NOMO-1 treated with dmso at 0.1 percent for 144 hours (cell line): ENCODE measurements around the gene NFKBIA.
"Not testable (repeated sequence)": the region's sequence is repeated elsewhere in the genome, so short reads cannot be mapped to it uniquely, and the experiment has no call there.

ENCODE experiments used
- DNase-seq: peaks from one replicate; lab custom pipeline; 2025; ENCODE audit not compliant: unreplicated experiment; lab: John Stamatoyannopoulos, UW

NFKBIA gene

DNA sequence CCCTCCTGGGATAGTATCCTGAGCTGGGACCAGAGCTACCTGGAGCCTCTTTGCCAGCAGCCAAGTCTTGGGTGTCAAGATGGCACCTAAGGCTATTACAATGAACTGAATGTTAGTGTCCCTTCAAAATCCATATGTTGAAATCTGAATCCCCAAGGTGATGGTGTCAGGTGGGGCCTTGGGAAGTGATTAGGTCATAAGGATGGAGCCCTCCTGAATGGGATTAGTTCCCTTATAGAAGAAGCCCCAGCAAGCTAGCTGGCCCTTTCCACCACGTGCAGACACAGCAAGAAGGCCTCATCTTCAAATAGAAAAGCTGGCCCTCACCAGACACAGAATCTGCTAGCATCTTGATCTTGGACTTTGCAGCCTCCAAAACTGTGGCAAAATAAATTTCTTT is 12.4 kb downstream of the NFKBIA start:
- no peak for DNase-seq

DNA sequence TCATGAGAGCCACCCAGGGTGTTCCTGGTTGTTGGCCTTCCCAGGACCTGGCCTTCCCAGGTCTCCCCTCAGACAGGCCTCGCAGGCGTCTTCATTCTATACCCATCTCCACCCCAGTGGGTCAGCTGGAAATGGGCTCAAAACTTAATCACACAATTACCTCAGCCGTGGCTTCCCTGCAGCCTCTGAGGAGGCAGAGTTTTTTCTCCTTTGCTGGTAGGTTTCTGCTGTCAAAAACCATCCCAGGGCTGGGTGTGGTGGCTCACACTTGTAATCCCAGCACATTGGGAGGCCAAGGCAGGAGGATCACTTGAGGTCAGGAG is 13.2 kb downstream of the NFKBIA start:
- no peak for DNase-seq

- DNase-seq: no peak
Measured at GRCh38 chr14:35390577-35391387, 13.8 kb downstream of the NFKBIA start.

- DNase-seq: no peak
Measured at GRCh38 chr14:35389315-35389667, 15.3 kb downstream of the NFKBIA start.

- no peak for DNase-seq
Measured at GRCh38 chr14:35388656-35389314, 15.8 kb downstream of the NFKBIA start.

GRCh38 chr14:35387713-35388579 is 16.6 kb downstream of the NFKBIA start:
- DNase-seq: no peak

GRCh38 chr14:35387219-35387618 is 17.3 kb downstream of the NFKBIA start:
- DNase-seq: no peak

- no peak for DNase-seq
Measured at GRCh38 chr14:35386673-35387125, 17.9 kb downstream of the NFKBIA start.

GRCh38 chr14:35385042-35385839 is 19.3 kb downstream of the NFKBIA start:
- DNase-seq: no peak

DNA sequence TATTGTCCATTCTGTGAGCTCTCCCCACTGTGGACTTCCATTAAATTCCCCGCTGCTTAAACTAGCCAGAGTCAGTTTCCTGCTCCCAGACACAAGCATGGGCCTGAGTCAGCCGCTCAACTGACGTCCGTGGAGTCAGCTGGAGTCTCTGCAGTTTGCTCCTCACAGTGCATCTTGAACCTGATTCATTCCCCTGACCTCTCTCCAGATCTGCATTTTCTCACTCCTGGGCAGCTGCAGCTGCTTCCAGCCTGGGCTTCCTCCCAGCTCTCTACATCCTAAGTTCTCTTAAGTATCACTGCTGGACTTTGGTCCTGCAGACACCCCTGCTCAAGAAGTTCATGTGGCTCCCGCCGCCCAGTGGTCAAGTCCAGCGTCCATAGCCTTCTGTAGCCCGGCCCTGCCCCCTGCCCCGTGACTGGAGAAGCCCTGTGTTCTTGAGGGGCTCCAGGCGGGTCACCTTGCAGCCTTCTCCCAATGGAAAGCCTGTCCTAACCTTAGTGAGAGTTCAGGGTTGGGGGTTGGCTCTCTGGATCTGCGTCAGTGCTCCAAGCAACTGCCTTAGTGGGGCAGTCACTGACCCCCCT is 20.0 kb downstream of the NFKBIA start:
- no peak for DNase-seq

- no peak for DNase-seq
Measured at GRCh38 chr14:35383569-35384454, 20.7 kb downstream of the NFKBIA start.

DNA sequence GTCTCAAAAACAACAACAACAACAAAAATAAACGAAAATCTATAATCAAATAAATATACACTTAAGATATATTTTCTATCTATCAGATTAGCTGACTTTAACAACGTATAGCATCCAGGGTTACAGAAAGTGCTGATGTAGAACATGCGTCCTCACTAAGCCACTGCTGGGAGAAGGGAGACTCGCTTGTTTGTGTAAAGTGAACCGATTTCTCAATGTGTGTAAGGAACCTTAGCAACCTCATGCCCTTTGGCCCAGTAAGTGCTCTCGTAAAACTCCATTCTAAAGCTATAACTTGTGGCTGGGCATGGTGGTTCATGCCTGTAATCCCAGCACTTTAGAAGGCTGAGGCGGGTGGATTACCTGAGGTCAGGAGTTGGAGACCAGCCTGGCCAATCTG is 23.8 kb downstream of the NFKBIA start:
- DNase-seq: no peak

DNA sequence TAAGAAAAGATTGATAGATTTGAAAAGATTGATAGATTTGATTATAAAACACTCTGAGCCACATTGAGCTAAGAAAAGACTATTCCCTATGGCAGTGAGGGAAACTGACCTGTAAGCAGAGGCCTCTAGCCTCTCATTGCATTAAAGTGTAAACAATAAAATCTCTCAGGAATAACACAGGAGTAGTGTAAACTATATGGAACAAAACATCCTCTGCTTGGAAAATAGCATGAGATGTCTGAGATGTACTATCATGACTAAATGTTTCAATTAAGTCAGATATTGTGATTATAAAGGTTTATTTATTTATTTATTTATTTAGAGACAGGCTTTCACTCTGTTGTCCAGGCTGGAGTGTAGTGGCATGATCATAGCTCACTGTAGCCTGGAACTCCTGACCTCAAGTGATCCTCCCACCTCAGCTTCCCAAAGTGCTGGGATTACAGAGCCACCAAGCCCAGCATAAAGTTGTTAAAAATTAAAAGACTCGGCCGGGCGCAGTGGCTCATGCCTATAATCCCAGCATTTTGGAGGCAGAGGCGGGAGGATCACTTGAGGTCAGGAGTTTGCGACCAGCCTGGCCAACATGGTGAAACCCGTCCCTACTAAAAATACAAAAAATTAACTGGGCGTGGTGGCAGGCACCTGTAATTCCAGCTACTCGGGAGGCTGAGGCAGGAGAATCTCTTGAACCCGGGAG is 25.2 kb downstream of the NFKBIA start:
- DNase-seq: not testable (repeated sequence)

GRCh38 chr14:35378425-35379233 is 25.9 kb downstream of the NFKBIA start:
- no peak for DNase-seq

- no peak for DNase-seq
Measured at GRCh38 chr14:35375558-35376025, 29.0 kb downstream of the NFKBIA start.

DNA sequence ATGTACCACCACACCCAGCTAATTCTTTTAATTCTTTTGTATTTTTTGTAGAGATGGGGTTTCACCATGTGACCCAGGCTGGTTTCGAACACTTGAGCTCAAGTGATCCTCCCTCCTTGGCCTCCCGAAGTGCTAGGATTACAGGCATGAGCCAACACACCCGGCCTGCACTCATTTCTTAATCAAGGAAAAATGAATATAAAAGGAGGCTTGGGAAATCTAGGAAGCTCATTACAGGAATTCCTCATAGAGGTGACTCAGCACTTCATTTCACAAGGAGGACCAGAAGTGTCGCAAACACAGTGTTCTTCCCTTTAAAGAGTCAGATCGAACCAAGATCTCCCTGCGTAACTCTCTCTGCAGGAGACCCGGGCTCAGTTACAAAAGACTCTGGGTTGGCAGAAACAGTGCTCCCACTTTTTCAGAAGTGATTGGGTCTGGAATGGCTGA is 30.3 kb downstream of the NFKBIA start:
- peak; percentile 41 for DNase-seq

DNA sequence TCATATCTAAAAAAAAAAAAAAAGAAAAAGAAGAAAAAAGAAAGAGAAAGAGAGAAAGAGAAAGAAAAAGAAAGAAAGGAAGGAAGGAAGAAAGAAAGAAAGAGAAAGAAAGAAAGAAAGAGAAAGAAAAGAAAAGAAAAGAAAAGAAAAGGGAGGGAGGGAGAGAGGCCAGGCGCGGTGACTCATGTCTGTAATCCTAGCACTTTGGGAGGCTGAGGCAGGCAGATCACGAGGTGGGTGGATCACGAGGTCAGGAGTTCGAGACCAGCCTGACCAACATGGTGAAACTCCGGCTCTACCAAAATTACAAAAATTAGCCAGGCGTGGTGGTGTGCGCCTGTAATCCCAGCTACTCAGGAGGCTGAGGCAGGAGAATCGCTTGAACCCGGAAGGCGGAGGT is 31.3 kb downstream of the NFKBIA start:
- not testable (repeated sequence) for DNase-seq

DNA sequence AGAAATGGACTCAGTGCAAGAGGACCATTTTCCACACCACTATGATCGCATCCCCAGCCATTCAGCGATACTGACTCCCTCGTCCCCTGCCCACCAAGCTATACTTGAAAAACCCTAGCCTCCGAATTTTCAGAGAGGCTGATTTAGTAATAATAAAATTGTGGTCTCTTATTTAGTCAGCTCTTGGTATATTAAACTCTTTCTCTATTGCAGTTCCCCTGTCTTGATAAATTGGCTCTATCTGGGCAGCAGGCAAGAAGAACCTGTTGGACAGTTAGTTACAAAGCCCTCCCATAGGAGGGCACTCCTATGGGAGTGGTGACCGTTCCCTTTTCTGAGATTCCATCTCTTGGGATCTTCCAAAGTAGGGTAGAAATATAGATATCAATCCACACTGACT is 33.6 kb downstream of the NFKBIA start:
- DNase-seq: no peak
